Raji (cell line): Measurements from ENCODE around the gene TRIM44.

Source experiments
- POLR2A ChIP-seq: IDR thresholded peaks from 2 replicates; pipeline ENCODE4 v1.6.1; 2011; ENCODE audit warnings: low read depth, low read length, control low read depth; ENCODE audit not compliant: insufficient read depth

TRIM44 gene

DNA sequence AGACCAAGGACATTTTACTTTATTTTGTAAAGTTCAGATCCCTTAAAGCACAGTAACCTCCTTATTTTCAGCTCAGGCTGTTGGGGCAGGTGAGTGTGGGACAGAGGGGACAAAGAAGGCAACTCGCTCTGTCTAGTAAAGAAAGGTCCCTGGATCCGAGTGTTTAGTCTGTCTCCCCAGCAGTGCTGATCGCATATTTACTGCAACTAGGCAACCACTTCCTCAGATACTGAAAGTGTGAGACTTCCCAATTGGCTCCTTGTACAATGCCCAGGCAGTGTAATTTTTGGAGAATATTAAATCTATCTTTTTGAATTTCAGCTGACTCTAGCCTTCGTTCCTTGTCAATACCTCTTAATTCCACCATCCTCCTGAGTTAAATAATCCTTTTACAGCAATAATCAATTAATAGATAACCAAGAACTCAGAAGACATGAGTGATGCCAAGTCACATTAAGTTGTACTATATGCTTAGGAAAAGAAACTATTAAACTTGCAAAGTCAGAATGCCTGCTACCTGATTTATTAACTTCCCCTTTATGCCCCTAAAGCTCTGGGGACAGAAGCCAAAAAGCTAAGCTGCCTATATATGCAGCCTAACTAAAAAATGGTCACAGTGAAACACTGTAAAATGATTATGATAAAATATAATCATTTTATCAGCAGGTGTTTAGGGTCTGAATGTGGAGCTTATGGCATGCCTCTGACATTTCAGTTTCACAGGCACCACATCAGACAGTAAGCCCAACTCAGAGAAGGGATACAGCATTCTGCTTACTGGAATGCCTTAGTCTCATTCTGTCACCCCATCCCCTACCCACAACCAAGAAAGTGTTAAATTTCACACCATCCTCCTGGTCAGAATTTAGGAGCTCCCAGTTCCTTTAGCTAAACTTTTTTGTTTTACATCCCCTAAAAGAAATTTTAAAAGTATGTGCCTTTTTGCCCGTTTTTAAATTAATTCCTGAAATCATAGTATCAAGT, 138.7 kb downstream of the TRIM44 start:
- TF ChIP-seq POLR2A = no peak

GRCh38 chr11:35802221-35802620, 139.6 kb downstream of the TRIM44 start:
- no peak for TF ChIP-seq POLR2A

DNA sequence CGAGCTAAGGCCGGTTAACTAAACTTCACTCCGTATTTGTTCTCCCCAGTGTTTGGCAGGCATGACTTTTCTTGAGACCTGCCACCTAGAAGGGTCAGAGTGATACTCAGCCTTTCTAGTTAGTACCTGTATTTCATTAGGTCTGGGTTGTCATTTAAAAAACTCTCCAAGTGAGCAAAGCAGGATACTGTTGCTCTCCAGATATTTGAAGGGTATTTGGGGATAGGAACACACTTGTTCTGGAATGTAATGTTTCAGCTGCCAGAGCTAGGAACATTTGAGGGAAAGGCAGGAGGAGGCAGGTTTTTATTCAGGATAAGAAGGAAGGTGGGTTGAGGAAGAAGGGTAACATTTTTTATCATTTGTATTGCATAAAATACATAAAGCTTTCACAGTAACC, 140.1 kb downstream of the TRIM44 start:
- TF ChIP-seq POLR2A = no peak

DNA sequence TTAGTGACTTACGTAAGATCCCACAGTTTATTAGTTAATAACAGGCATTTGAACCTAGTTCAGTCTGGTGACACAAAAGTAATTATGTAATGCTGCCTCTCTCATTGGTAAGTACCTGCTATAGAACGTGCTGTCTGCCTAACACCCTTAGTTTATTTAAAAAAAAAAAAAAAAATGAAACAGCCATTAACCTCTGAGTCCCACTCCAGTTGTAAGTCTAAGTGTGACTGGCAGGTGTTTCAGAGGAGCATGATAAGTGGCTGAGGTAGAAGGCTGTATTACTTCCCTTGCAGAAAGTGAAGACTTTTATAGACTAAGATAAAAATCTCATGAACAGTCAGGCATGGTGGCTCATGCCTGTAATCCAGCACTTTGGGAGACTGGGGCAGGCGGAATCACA, 140.5 kb downstream of the TRIM44 start:
- no peak for TF ChIP-seq POLR2A

DNA sequence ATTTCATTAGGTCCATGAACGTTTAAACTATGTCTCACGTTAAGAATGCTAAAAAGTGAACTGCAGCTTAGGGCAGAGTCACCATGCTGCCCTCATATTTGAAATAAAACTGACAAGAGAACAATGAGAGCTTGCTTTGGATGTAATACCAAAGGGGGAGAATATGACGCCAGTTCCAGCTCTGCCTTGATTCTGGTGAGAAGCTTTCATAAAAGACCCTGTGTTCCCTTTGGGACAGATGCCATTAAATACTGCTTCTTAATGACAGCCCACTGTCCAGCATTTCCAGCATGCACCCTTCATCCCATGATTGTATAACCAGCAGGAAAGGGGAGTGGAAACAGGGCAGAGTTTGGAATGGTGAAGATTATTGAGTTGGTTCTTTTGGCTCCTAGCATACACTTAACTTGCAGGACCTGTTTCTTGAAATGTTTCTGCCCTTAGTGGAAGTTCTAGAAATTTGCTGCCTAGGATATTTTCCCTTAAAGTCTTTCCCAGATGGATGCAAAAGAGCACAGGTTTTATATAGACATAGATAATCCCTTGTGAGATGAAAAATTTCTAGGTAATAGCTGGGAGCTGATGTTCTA, 142.0 kb downstream of the TRIM44 start:
- no peak for TF ChIP-seq POLR2A

DNA sequence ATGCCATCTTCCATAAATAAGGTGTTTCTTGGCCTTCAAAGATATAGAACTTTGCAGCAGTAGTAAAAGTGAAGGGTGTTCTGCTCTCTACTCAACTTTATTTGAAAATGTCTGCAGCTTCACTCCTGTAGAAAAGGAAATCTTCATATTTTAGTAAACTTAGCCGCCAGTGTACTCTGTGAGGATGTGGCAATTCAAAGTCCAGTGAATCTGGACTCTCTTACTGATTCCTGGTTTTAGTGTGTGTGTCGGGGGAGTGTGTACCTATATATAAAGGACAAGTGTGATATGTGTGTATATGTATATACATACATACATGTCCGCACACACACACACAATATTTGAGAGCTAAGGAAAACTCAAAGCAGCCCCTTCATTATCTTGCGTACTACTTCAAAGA, 147.0 kb downstream of the TRIM44 start:
- TF ChIP-seq POLR2A = no peak

GRCh38 chr11:35810045-35810645, 147.6 kb downstream of the TRIM44 start:
- TF ChIP-seq POLR2A = no peak

DNA sequence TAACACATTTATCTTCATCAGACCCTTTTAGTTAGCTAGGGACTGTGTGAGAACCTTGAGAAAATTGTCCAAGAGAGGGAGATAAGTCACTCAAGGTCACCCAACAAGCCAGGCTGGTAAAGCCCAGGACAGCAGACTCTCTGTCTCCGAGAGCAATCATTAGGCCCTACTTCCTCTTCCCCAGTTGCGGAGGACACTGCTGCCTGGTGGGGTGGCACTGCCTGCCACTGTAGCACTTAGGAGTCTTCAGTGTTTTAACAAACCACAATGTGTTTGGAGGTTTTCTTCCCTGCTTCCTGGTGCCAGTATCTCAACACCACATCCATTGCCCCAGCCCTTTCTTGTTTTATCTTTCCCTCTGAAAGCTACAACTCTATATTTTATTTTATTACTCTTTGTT, 149.2 kb downstream of the TRIM44 start:
- no peak for TF ChIP-seq POLR2A

- no peak for TF ChIP-seq POLR2A
These were observed 150.3 kb downstream of the TRIM44 start for GRCh38 chr11:35812828-35813227.

- no peak for TF ChIP-seq POLR2A
These were observed 151.6 kb downstream of the TRIM44 start for GRCh38 chr11:35814081-35814695.

DNA sequence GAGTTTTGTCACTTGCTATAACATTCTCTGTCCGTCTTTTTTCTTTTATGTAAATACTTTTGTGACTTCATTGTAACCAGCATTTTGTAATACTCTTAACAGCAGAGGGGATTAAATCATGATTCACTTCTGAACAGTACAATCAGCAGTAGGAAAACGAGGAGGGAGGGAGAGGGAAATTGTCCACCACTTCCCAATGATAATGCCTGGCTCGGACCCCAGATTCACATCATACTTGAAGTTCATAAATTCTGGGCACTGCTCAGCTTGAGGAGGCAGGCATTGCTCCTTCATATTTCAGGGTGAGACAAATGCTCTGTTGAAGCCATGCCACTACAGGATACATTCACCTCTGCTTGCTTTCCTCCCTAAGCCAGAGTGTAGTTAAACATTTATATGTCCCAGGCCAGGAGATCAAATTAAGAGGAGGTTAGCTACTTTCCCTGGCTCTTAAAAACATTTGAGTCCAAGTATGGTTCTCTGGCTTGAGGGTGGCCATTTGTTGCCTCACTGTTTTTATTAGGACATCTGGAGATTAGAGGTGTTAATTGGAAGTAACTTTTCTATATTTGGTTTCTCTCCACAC, 152.2 kb downstream of the TRIM44 start:
- TF ChIP-seq POLR2A = no peak

- TF ChIP-seq POLR2A = no peak
These were observed 153.2 kb downstream of the TRIM44 start for GRCh38 chr11:35815556-35816315.

DNA sequence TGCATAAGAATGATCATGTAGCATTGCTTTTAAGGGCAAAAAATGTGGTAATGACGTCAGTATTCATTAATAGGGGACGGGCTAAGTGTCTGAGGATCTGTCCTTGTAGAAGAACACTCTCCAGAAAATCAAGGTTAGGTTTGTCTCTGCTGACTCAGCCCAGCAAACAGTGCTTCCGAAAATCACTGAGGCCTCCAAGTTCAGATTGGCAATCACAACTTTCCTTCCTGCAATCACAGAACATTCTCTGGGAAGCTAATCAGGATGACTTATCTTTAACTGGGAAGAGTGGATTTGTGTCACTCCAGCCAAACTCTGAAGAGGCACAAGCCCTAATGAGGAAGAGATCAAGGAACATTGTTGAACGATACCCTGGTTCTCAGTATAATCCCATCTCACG, 158.0 kb downstream of the TRIM44 start:
- TF ChIP-seq POLR2A = no peak

GRCh38 chr11:35822815-35823495, 160.4 kb downstream of the TRIM44 start:
- TF ChIP-seq POLR2A = no peak
